ENCODE results near the gene FDPS. TPM values are rescaled to one million over a fixed set of nuclear protein-coding genes. Genes with fewer than 3 reads are reported as not detected.

The FDPS gene
- total and polyA plus RNA-seq, 2 donors (not counting 1 experiment from before 2014, with no cell fraction given) = 88.3 to 128 TPM

- ATAC-seq (ENCODE audit: low read depth) (no peak), DNase-seq (no peak)
- Histone ChIP-seq H4K20me1 (ENCODE audit: control insufficient read depth, insufficient read depth, low read length, poor library complexity, severe bottlenecking) (no peaks in the 10 kb centered on the region), H3K4me1 (ENCODE audit: control insufficient read depth in 2 of 2, insufficient read depth in 2 of 2, low read length in 2 of 2) (peaks cover 7 to 10% of the 10 kb centered on the region in 2 donors), H3K79me2 (ENCODE audit: control insufficient read depth, insufficient read depth, low read length) (no peaks in the 10 kb centered on the region), H3K27me3 (replicated peaks in 1 of 4; ENCODE audit: control extremely low read depth in 1 of 4, control insufficient read depth in 3 of 4, insufficient read depth in 4 of 4, low read length in 3 of 4) (peaks cover 0 to 26% (median 15%) of the 10 kb centered on the region in 4 experiments), H2AFZ (ENCODE audit: insufficient read depth, low read depth, low read length, poor library complexity, severe bottlenecking) (no peak overlapping the region), H3K36me3 (replicated peaks in 1 of 2; ENCODE audit: control extremely low read depth in 1 of 2, control insufficient read depth in 1 of 2, extremely low read depth in 1 of 2, insufficient read depth in 2 of 2, low read length in 1 of 2) (no peaks in the 10 kb centered on the region), H3K27ac (ENCODE audit: low read length in 2 of 2) (no peak overlapping the region), H3K4me3 (ENCODE audit: control extremely low read depth in 1 of 5, extremely low read depth in 1 of 5, insufficient read depth in 1 of 5, low read depth in 2 of 5, low read length in 4 of 5) (no peak overlapping the region), H3K9me3 (ENCODE audit: control extremely low read depth in 1 of 3, control insufficient read depth in 2 of 3, insufficient read depth in 1 of 3, low read length in 2 of 3) (peaks cover 0 to 2% (median 0%) of the 10 kb centered on the region in 3 donors), H3K9ac (ENCODE audit: low read length) (no peak overlapping the region), H3K4me2 (replicated peaks; ENCODE audit: low read depth, low read length, poor library complexity, severe bottlenecking) (no peak overlapping the region)
- Mint-ChIP-seq H3K27me3 (peaks cover 38% of the 10 kb centered on the region), H3K27ac (no peak overlapping the region), H3K4me1 (peaks cover 10% of the 10 kb centered on the region), H3K9me3 (ENCODE audit: insufficient read depth) (no peaks in the 10 kb centered on the region), H3K4me3 (no peak overlapping the region)
- TF ChIP-seq CTCF (IDR thresholded peaks at IDR 0.05) (no peak), EZH2 (IDR thresholded peaks at IDR 0.05; ENCODE audit: borderline replicate concordance, insufficient read depth, low read depth, low read length, poor library complexity, severe bottlenecking) (no peak)
- intact Hi-C loops (cut with micrococcal nuclease) = no loop called here
- ChIA-PET CTCF (interaction anchor here (0.9 kb wide), 1 partner anchor 24 kb away, joined by 3 read pairs; no protein-coding TSS in a partner anchor), POLR2A (no interaction called here)
- WGBS (ENCODE audit: insufficient coverage) = 91% methylated on average over 17 of the region's 17 CpGs
Measured at GRCh38 chr1:155293086-155293749, 15.4 kb upstream of the FDPS start.

GRCh38 chr1:155294520-155295182, 14.0 kb upstream of the FDPS start:
- POLR2A ChIA-PET = no interaction called here
- Mint-ChIP-seq H3K27me3 (peaks cover 38% of the 10 kb centered on the region), H3K9me3 (ENCODE audit: insufficient read depth) (no peaks in the 10 kb centered on the region), H3K4me3 (no peak overlapping the region), H3K27ac (no peak overlapping the region), H3K4me1 (peaks cover 10% of the 10 kb centered on the region)
- TF ChIP-seq EZH2 (IDR thresholded peaks at IDR 0.05; ENCODE audit: borderline replicate concordance, insufficient read depth, low read depth, low read length, poor library complexity, severe bottlenecking) (no peak), CTCF (IDR thresholded peaks at IDR 0.05) (no peak)
- Histone ChIP-seq H3K79me2 (ENCODE audit: control insufficient read depth, insufficient read depth, low read length) (no peaks in the 10 kb centered on the region), H3K27ac (ENCODE audit: low read length in 2 of 2) (no peak overlapping the region), H3K27me3 (replicated peaks in 1 of 4; ENCODE audit: control extremely low read depth in 1 of 4, control insufficient read depth in 3 of 4, insufficient read depth in 4 of 4, low read length in 3 of 4) (peaks cover 0 to 26% (median 15%) of the 10 kb centered on the region in 4 experiments), H4K20me1 (ENCODE audit: control insufficient read depth, insufficient read depth, low read length, poor library complexity, severe bottlenecking) (no peaks in the 10 kb centered on the region), H3K9ac (ENCODE audit: low read length) (no peak overlapping the region), H2AFZ (ENCODE audit: insufficient read depth, low read depth, low read length, poor library complexity, severe bottlenecking) (no peak overlapping the region), H3K4me2 (replicated peaks; ENCODE audit: low read depth, low read length, poor library complexity, severe bottlenecking) (peak overlapping the region; percentile 23), H3K4me1 (ENCODE audit: control insufficient read depth in 2 of 2, insufficient read depth in 2 of 2, low read length in 2 of 2) (peaks cover 7 to 10% of the 10 kb centered on the region in 2 donors), H3K4me3 (ENCODE audit: control extremely low read depth in 1 of 5, extremely low read depth in 1 of 5, insufficient read depth in 1 of 5, low read depth in 2 of 5, low read length in 4 of 5) (no peak overlapping the region), H3K36me3 (replicated peaks in 1 of 2; ENCODE audit: control extremely low read depth in 1 of 2, control insufficient read depth in 1 of 2, extremely low read depth in 1 of 2, insufficient read depth in 2 of 2, low read length in 1 of 2) (no peaks in the 10 kb centered on the region), H3K9me3 (ENCODE audit: control extremely low read depth in 1 of 3, control insufficient read depth in 2 of 3, insufficient read depth in 1 of 3, low read length in 2 of 3) (peaks cover 0 to 2% (median 0%) of the 10 kb centered on the region in 3 donors)
- WGBS (ENCODE audit: insufficient coverage) = 36% methylated on average over 46 of the region's 46 CpGs
- DNase-seq (no peak), ATAC-seq (ENCODE audit: low read depth) (no peak)
- CTCF ChIA-PET = no interaction called here
- intact Hi-C loops (cut with micrococcal nuclease) = no loop called here
